Thymus (tissue), 11 donors: ENCODE results near the gene CHD9. TPM values are rescaled to one million over a fixed set of nuclear protein-coding genes. Genes with fewer than 3 reads are reported as not detected.
A peak's percentile ranks its signal among the peaks of the same experiment; 100 is the strongest.
"Not testable (repeated sequence)": the region's sequence is repeated elsewhere in the genome, so short reads cannot be mapped to it uniquely, and the experiment has no call there.

Source experiments
- DNase-seq, 9 donors: peaks; one replicate each; pipeline ENCODE4 v3.0.0-alpha.2; 2013; ENCODE audit warnings: low spot score in 9 of 9, low read depth in 6 of 9, missing footprints in 1 of 9
- H3K27ac ChIP-seq, 2 donors: one replicate each; pipeline ENCODE4 v1.5.1; 2013; ENCODE audit warnings: control low read depth in 1 of 2, low read depth in 1 of 2, low read length in 1 of 2, mild to moderate bottlenecking in 1 of 2, moderate library complexity in 1 of 2
- H3K27me3 ChIP-seq, 2 donors: one replicate each; pipeline ENCODE4 v1.5.1; 2013; ENCODE audit warnings: low read length in 1 of 2; ENCODE audit not compliant: control insufficient read depth in 2 of 2, insufficient read depth in 1 of 2
- H3K36me3 ChIP-seq, 2 donors: one replicate each; pipeline ENCODE4 v1.5.1; 2013; ENCODE audit warnings: low read length in 1 of 2, mild to moderate bottlenecking in 1 of 2, moderate library complexity in 1 of 2; ENCODE audit not compliant: control insufficient read depth in 2 of 2, insufficient read depth in 2 of 2
- H3K4me1 ChIP-seq, 2 donors: one replicate each; pipeline ENCODE4 v1.5.1; 2013; ENCODE audit warnings: low read length in 2 of 2; ENCODE audit not compliant: control insufficient read depth in 2 of 2, insufficient read depth in 2 of 2
- H3K4me3 ChIP-seq, 2 donors: one replicate each; pipeline ENCODE4 v1.5.1; 2013; ENCODE audit warnings: low read length in 2 of 2, control low read depth in 1 of 2, mild to moderate bottlenecking in 1 of 2
- H3K9me3 ChIP-seq, 2 donors: one replicate each; pipeline ENCODE4 v1.5.1; 2013; ENCODE audit warnings: low read length in 1 of 2, mild to moderate bottlenecking in 1 of 2; ENCODE audit not compliant: control insufficient read depth in 2 of 2, insufficient read depth in 1 of 2
- WGBS: extraction: QIAGEN DNeasy Blood & Tissue Kit; methylation state at CpG from one replicate; pipeline ENCODE4 v1.1.7; 2013; 5-methylcytosine and 5-hydroxymethylcytosine counted together
- polyA plus RNA-seq: library from polyadenylated mRNA; stranded (reverse); fragments of 200-250 nt; gene quantifications from one replicate; pipeline ENCODE4 v1.2.3, GENCODE V29; 2013
- total RNA-seq: library from RNA; stranded (reverse); fragments of 120-200 nt; gene quantifications from one replicate; pipeline ENCODE4 v1.2.4, GENCODE V29; 2013
- donor health status: healthy.

CHD9 gene
- total and polyA plus RNA-seq, 2 donors = 15.3 to 43.7 TPM

- Histone ChIP-seq H3K27me3 (no peaks in the 10 kb centered on the region), H3K27ac (no peak overlapping the region), H3K9me3 (no peaks in the 10 kb centered on the region), H3K36me3 (peaks cover 0 to 2% of the 10 kb centered on the region in 2 donors), H3K4me1 (peaks cover 18 to 25% of the 10 kb centered on the region in 2 donors), H3K4me3 (no peak overlapping the region)
- no peak for DNase-seq
- whole genome bisulfite sequencing = 78% methylated on average over 2 of the region's 2 CpGs
Observed at GRCh38 chr16:53067675-53068074, 12.9 kb downstream of the CHD9 start.

- no peak overlapping the region for H3K4me3 ChIP-seq
- H3K27me3 ChIP-seq = no peaks in the 10 kb centered on the region
- peak in 3 of 9 donors; percentile 43 to 64 (median 46) for DNase-seq
- H3K9me3 ChIP-seq = no peaks in the 10 kb centered on the region
- peak overlapping the region in 1 of 2 donors; percentile 57 for H3K27ac ChIP-seq
- H3K4me1 ChIP-seq = peaks cover 18 to 25% of the 10 kb centered on the region in 2 donors
- H3K36me3 ChIP-seq = peaks cover 0 to 2% of the 10 kb centered on the region in 2 donors
- 58% methylated on average over 4 of the region's 4 CpGs for WGBS
Observed at GRCh38 chr16:53068423-53068833, 13.6 kb downstream of the CHD9 start.

DNA sequence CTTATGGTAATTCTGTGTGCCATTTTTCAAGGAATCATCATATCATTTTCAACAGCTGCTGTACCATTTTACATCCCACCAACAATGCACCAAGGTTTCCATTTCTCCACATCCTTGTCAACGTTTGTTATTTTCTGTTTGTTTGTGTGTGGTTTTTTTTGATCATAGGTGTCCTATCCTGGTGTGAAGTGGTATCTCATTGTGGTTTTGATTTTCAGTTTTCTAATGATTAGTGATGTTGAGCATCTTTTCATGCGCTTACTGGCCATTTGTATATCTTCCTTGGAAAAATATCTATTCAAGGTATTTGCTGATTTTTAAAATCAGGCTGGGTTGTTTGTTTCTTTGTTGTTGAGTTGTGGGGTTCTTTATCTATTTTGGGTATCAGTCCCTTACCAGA lies 15.0 kb downstream of the CHD9 start:
- 92% methylated on average over 2 of the region's 2 CpGs for WGBS
- Histone ChIP-seq H3K4me1 (peaks cover 18 to 25% of the 10 kb centered on the region in 2 donors), H3K27ac (no peak overlapping the region), H3K9me3 (peaks cover 0 to 6% of the 10 kb centered on the region in 2 donors), H3K36me3 (peaks cover 0 to 2% of the 10 kb centered on the region in 2 donors), H3K27me3 (no peaks in the 10 kb centered on the region), H3K4me3 (no peak overlapping the region)
- no peak for DNase-seq

DNA sequence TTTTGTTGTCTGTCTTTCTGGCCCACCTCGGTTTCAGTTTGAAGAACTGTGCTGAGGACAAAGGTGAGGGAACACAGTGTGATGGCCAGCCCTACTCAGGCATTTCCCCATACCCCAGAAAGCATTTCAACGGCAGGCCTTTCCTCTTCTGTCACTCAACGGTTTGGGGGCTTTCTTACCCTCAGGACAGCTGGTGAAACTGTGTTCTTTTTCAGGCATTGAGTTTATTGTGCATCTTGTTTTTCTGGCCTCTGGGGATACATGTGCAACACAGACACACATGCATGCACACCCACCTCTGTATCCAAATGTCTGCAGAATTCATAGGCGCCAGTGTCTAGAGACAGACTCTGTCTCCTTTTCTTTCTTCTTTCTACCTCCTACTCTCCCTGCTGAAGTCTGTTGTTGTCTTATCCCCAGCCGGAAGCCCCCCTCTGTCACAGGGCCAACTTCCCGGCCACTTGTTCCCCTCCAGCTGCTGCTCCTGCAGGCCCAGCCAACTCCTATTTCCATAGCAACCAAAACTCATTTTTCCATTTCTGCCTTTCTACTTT lies 17.0 kb downstream of the CHD9 start:
- H3K9me3 ChIP-seq = peaks cover 0 to 11% of the 10 kb centered on the region in 2 donors
- WGBS = 5% methylated on average over 6 of the region's 6 CpGs
- H3K4me3 ChIP-seq = peak overlapping the region; percentile 35 to 43
- peak in 4 of 9 donors; percentile 29 to 67 (median 40) for DNase-seq
- H3K27ac ChIP-seq = peak overlapping the region; percentile 76 to 89
- H3K27me3 ChIP-seq = no peaks in the 10 kb centered on the region
- peaks cover 0 to 2% of the 10 kb centered on the region in 2 donors for H3K36me3 ChIP-seq
- peaks cover 18 to 25% of the 10 kb centered on the region in 2 donors for H3K4me1 ChIP-seq

DNA sequence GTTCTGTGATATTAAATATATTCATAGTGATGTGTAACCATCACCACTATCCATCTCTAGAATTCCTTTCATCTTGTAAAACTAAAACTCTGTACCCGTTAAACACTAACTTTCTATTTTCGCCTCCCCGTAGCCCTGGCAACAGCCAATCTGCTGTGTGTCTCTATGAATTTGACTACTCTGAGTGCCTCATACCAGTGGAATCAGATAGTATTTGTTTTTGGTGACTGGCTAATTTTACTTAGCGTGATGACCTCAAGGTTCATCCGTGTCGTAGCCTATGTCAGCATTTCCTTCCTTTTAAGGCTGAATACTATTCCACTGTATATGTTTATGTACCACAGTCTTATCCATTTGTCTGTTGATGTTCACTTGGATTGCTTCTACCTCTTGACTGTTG lies 18.2 kb downstream of the CHD9 start:
- peaks cover 0 to 11% of the 10 kb centered on the region in 2 donors for H3K9me3 ChIP-seq
- no peak overlapping the region for H3K4me3 ChIP-seq
- H3K36me3 ChIP-seq = peaks cover 0 to 2% of the 10 kb centered on the region in 2 donors
- no peak overlapping the region for H3K27ac ChIP-seq
- WGBS = 98% methylated on average over 6 of the region's 6 CpGs
- no peaks in the 10 kb centered on the region for H3K27me3 ChIP-seq
- no peak for DNase-seq
- peaks cover 17 to 19% of the 10 kb centered on the region in 2 donors for H3K4me1 ChIP-seq

- not testable (repeated sequence) for H3K27me3 ChIP-seq, H3K36me3 ChIP-seq, H3K27ac ChIP-seq, H3K4me3 ChIP-seq, DNase-seq
- H3K9me3 ChIP-seq = peaks cover 0 to 11% of the 10 kb centered on the region in 2 donors
- WGBS = 65% methylated on average over 3 of the region's 3 CpGs
- peaks cover 10% of the 10 kb centered on the region in 2 donors for H3K4me1 ChIP-seq
Observed at GRCh38 chr16:53074296-53074695, 19.5 kb downstream of the CHD9 start.

GRCh38 chr16:53075461-53075860 lies 20.7 kb downstream of the CHD9 start:
- H3K27ac ChIP-seq, DNase-seq, H3K4me3 ChIP-seq, H3K36me3 ChIP-seq, H3K27me3 ChIP-seq: not testable (repeated sequence)
- peaks cover 0 to 11% of the 10 kb centered on the region in 2 donors for H3K9me3 ChIP-seq
- H3K4me1 ChIP-seq = peaks cover 10 to 16% of the 10 kb centered on the region in 2 donors
- WGBS = 96% methylated on average over 7 of the region's 7 CpGs

DNA sequence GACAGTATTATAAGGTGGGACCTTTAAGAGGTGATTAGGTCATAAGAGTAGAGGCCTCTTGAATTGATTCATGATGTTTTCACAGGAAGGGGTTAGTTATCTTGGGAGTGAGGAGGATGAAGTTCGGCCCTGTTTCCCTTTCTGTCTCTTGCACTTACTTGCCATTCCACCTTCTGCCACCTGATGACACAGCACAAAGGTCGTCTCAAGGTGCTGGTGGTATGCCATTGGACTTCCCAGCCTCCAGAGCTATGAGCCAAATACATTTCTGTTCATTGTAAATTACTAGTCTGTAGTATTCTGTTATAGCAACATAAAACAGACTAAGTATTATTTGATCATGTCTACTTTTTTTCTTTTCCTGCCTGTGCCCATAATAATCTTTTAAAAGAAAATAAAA lies 23.5 kb downstream of the CHD9 start:
- H3K4me3 ChIP-seq = no peak overlapping the region
- peaks cover 0 to 19% of the 10 kb centered on the region in 2 donors for H3K4me1 ChIP-seq
- no peak overlapping the region for H3K27ac ChIP-seq
- WGBS = 87% methylated on average over 2 of the region's 2 CpGs
- DNase-seq = no peak
- H3K27me3 ChIP-seq = no peaks in the 10 kb centered on the region
- peaks cover 0 to 11% of the 10 kb centered on the region in 2 donors for H3K9me3 ChIP-seq
- no peaks in the 10 kb centered on the region for H3K36me3 ChIP-seq

DNA sequence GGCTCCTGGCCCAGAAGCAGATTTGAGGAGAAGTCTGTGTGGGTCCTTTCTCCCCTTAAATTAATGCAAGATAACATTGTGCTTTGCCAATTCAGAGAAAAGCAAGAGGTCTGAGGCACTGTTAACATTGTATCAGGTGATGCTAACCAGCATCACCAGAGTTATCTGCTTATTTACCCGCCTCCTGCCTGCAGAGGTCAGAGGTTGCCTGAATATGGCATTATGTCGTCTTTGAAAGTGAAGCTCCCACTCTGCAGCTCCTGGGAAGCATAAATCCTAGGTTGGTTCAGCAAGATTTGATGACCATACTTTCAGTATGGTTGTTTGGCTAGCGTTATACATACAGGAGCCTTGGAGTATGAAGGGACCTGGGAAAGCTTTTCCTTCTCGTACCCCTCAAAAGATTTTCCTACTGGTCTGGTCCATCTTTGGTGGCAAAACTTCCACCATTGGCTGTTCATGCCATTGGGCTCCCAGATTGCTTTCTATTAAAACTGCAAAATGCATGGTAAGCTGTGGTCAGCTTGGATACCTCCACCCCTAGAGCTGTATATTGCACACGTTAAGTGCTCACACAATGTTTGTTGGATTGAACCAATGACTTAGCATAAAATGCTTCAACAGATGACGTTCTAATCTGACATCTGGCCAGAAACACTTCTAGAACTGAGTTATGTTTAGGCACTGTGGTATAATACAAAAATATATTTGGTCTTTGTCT lies 24.1 kb downstream of the CHD9 start:
- no peaks in the 10 kb centered on the region for H3K36me3 ChIP-seq
- WGBS = 90% methylated on average over 6 of the region's 6 CpGs
- no peak overlapping the region for H3K4me3 ChIP-seq
- H3K9me3 ChIP-seq = peaks cover 0 to 11% of the 10 kb centered on the region in 2 donors
- DNase-seq = no peak
- no peak overlapping the region for H3K27ac ChIP-seq
- no peaks in the 10 kb centered on the region for H3K27me3 ChIP-seq
- peaks cover 0 to 19% of the 10 kb centered on the region in 2 donors for H3K4me1 ChIP-seq
